HG03039 (cell line): ENCODE data around the gene NUTF2.
"Not testable (repeated sequence)": the region's sequence is repeated elsewhere in the genome, so short reads cannot be mapped to it uniquely, and the experiment has no call there.

Source experiments
- ATAC-seq: cut with Tn5 transposase; IDR thresholded peaks from one replicate; pipeline ENCODE4 v1.9.1; 2021; ENCODE audit warnings: mild to moderate bottlenecking, moderate library complexity; ENCODE audit not compliant: unreplicated experiment

Gene NUTF2

DNA sequence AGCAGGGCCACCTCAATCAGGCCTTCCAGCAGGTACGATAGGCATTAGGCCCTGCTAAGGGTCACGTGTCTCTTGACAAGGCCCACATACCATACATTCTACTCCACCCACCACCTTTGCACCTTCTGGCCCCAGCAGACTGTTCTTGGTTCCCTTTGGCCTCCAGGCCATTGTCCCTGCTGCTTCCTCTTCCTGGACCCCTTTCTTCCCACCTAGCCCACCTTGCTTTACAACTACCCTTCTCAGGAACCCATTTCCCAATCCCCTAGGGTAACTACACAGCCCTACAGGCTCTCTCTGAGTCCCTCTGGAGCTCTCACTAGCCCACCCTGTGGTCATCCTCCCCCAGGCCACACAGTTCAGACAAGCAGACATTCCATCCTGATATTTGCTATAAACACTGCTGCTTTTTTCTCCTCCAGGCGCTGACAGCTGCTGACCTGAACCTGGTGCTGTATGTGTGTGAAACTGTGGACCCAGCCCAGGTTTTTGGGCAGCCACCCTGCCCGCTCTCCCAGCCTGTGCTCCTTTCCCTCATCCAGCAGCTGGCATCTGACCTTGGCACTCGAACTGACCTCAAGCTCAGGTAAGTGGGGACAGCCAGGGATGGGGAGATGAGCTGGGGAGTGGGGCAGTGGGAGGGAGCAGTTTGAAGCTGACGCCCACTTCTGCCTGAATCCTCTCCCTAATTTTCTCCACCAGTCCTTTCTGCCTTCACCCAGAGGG, 36.6 kb downstream of the NUTF2 start:
- no peak for ATAC-seq

DNA sequence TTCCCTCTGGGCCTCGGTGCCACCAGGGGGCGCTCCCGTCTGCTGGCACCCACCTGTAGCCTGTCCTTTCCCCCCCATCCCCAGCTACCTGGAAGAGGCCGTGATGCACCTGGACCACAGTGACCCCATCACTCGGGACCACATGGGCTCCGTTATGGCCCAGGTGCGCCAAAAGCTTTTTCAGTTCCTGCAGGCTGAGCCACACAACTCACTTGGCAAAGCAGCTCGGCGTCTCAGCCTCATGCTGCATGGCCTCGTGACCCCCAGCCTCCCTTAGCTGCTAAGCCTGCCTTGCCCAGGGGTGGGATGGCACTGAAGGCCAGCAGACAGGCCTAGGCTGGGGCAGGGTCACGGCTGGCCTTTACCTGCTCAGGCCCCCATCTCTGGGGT, 37.1 kb downstream of the NUTF2 start:
- ATAC-seq = no peak

DNA sequence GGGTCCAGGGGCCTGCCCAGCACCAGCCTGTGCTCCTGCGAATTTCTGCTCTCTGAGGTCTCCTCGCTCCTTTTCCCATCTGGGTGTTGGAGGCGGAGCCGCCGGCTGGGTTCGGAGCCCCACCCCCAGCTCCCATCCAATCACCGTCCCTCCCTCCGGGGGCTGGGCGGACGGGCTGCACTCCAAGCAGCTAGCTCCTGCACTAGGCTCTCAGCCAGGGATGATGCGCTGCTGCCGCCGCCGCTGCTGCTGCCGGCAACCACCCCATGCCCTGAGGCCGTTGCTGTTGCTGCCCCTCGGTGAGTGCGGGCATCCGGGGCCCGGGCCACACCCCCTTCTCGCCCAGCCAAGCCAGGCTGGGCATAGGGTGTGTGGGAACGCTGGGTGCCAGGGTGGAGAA, 38.0 kb downstream of the NUTF2 start, which contains the start of gene NRN1L:
Gene NRN1L (plus strand): TSS at position 202 of the 400 bp plus-strand sequence. CDS start 19 bp downstream, at position 221.
- ATAC-seq = no peak

DNA sequence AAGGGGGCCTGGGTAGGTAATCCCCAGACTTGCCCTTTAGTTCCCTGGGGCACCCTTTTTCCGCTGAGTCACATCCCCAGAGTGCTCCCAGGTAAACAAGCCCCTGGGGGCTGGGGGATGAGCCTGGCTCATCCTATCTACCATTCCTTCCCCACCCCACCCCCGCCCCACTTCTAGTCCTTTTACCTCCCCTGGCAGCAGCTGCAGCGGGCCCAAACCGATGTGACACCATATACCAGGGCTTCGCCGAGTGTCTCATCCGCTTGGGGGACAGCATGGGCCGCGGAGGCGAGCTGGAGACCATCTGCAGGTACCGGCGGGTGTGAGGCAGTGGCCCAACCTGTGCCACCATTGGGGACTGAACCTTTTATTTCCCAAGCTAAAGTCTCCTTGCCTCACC, 38.8 kb downstream of the NUTF2 start:
- ATAC-seq = no peak

DNA sequence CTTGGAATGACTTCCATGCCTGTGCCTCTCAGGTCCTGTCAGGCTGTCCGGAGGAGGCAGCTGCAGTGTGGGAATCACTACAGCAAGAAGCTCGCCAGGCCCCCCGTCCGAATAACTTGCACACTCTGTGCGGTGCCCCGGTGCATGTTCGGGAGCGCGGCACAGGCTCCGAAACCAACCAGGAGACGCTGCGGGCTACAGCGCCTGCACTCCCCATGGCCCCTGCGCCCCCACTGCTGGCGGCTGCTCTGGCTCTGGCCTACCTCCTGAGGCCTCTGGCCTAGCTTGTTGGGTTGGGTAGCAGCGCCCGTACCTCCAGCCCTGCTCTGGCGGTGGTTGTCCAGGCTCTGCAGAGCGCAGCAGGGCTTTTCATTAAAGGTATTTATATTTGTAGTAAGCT, 39.2 kb downstream of the NUTF2 start:
- ATAC-seq = no peak

DNA sequence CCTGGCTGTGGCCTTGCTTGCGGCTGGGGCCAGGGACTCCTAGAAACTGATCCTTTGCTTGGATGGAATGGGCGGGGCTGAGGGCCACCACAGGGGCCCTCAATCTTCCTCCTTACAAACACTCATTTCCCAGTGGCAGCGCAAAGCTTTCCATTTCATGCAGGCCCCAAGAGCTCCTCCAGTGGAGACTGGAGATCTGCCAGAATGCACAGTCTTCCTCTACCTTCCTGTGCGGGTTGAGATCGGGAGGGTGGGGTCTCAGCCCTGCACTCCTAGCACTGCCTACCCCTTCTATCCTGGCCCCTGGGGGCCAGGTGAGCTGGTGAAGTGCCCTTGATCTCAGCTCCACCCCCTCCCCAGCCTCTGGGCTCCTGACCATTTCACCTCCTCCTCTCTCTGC, 39.7 kb downstream of the NUTF2 start:
- ATAC-seq = no peak

DNA sequence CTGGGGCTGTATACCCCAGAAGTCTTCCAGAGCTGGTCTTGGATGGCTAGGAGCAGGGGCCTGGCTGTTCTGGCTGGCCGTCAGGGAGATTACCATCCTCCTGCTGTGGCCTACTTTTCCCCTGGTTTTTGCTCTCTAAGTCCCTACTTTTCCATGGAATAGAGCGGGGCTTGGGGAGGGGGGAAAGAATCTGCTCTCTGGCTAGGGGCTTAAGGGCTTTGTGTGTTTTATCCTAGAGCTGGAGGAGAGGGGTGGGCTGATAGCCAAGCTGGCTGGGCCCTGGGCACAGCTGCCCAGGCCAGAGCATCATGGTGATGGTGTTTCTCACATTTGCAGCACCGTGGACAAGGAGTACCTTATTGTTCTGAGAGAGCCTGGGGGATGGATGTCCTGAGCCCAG, 41.6 kb downstream of the NUTF2 start:
- no peak for ATAC-seq

DNA sequence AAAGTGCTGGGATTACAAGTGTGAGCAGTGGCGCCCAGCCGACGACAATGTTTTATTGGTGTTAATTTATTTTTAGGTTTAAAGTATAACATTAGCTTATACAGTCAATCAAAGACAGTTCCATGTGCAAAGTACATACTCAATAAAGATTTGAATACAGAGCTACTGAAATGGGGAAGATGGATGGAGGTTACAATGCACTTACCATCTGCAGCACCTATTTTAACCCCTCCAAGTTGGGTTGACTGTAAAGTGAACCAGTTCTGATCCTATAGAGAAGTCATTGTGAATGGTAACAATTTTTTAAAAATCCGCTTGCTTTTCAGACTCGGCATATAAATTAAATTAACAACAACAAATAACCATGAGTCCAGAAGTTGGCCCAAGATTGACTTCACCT, 45.6 kb downstream of the NUTF2 start:
- no peak for ATAC-seq

DNA sequence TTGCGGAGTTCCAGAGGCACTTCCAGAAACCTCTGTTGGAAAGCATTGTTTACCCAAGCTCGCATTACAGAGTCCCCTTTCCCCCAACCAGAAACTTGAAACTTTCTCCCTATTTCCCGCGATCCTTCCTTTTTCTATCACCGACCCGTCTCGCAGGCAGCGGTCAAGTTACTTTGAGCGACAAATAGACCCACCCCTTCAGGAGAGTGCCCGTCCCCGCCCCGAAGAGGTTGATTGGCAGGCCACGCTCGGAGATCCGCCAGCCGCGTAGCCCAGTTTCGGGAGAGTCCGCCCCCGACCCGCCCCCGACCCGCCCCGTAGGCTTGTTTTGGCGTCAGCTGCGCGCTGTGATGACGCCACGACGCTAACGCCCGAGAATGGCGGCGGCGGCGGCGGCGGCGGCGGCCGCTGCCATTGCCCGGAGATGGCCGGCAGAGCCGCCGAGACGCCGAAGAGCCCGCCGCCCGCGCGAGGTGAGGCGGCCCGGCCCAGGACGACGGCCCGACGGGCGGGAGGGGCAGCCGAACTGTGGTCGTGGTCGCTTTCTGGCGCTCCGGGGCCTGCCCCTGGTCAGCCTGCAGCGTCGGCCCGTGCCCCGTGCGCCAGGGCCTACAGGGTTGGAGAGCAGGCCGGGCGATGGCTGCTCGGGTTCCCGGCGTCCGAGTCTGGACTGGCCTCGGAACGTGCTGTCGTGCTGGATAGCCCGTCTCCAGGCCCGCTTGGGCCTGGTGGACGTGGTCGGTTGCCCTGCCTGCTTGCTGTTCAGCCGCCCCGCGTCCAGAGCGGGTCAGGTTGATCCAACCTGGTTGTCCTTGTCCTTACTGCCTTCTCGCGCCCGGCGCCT, 46.4 kb downstream of the NUTF2 start, which contains the start of gene PSKH1:
Gene PSKH1 (plus strand): TSS at position 356 of the 844 bp plus-strand sequence. CDS start 15,496 bp downstream, outside the sequence.
- peak; percentile 77 for ATAC-seq

DNA sequence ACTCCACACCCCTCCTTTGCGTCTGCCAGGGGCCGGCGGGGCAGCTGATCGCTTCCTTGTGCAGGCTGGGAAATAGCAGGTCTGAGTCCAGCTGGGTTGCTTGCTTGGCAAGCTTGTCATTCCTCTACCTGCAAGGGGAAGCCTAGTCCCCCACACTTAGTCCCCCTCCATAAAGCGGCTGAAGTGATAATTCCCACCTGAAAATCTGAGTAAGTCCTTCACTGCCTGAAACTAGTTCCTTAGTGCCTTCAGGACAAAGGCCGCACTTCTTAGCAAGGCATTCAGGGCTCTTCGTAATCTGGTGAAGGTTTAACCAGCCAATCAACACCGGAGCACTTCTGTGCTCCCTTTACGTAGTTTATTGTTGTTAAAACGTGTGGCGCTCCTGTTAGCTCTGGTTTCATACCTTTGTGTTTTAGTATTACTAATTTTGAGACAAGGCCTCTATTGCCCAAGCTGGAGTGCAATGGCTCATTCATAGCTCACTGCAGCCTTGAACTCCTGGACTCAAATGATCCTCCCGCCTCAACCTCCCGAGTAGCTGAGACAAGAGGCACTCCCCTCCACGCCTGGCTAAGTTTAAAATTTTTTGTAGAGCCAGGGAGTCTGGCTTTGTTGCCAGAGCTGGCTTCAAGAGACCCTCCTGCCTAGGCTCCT, 47.1 kb downstream of the NUTF2 start:
- peak; percentile 24 for ATAC-seq

DNA sequence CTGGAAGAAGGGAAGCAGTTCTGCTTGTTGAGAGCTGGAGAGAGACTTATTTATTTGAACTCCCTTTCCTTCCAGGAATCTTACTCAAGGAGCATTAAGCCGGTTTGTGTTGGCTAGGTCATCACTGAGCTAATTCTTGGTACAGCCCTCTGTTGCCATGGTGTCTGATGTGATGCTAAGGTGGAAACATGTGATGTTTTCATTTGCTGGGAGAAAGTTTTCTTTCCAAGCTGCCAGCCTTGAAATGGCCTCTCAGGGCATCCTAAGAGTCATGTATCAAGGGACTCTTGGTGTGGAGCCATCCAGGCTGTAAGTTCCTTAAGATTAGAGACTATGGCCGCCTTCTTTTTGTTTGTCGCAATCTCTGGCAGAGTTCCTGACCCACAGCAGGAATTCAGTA, 50.5 kb downstream of the NUTF2 start:
- no peak for ATAC-seq

DNA sequence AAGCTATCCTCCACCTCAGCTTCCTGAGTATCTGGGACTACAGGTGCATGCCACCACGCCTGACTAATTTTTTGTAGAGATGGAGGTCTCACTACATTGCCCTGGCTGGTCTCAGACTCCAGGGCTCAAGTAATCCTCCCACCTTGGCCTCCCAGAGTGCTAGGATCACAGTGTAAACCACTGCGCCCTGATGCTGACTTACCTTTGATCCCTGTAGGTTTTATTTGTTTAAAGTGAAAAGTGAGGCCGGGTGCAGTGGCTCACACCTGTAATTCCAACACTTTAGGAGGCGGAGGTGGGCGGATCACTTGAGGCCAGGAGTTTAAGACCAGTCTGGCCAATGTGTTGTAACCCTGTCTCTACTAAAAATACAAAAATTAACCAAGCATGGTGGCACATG, 55.0 kb downstream of the NUTF2 start:
- ATAC-seq = no peak

DNA sequence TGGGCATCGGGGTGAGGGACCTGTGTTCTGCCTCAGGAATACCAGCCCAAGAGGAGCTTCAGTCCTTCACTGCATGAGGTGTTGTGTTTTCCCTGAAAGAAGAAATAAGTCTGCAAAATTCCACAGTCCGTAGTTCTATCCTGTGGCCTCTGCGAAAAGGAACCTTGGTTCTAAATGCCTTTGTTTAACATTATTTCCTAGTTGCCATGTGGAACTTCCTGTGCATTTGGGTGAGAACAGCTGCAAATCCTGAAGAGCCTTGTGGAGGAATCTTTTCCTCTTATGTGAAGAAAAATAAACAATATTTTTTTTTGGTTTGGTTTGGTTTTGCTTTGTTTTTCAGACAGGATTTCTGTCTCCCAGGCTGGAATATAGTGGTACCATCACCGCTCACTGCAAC, 56.1 kb downstream of the NUTF2 start:
- ATAC-seq = no peak

DNA sequence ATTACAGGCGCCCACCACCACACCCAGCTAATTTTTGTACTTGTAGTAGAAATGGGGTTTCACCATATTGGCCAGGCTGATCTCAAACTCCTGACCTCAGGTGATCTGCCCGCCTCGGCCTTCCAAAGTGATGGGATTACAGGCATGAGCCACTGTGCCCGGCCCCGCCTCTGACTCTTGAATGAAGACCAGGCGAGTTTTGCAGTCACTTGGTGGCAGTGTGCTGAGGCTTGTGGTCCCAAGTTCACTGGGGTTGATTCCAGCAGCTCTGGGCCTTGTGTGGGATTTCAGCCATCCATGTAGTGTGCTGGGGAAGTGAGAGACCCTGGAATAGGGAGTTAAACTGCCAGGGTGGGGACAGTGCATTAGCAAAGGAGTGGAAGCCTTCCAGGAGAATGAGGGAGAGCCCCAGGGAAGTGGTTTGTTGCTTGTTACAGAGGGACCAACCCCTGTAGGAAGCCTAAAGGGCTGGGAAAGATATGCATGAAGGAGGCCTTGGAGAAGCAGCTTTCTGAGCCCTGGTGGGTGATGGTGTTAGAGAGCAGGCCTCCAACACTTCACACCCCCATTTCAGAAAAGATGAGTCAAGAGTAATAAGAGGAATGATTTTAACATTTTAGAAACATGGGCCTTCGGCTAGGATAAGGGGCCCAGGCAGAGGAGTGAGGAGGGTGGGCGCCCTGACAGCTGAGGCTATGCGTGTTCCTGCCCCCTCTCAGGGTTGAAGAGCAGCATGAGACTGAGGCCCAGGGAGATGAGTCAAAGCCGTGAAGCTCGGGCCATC, 60.9 kb downstream of the NUTF2 start:
- ATAC-seq = no peak

DNA sequence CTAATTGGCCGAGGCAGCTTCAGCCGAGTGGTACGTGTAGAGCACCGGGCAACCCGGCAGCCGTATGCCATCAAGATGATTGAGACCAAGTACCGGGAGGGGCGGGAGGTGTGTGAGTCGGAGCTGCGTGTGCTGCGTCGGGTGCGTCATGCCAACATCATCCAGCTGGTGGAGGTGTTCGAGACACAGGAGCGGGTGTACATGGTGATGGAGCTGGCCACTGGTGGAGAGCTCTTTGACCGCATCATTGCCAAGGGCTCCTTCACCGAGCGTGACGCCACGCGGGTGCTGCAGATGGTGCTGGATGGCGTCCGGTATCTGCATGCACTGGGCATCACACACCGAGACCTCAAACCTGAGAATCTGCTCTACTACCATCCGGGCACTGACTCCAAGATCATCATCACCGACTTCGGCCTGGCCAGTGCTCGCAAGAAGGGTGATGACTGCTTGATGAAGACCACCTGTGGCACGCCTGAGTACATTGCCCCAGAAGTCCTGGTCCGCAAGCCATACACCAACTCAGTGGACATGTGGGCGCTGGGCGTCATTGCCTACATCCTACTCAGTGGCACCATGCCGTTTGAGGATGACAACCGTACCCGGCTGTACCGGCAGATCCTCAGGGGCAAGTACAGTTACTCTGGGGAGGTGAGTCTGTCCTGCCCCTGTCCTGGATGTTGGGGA, 62.5 kb downstream of the NUTF2 start:
- no peak for ATAC-seq

DNA sequence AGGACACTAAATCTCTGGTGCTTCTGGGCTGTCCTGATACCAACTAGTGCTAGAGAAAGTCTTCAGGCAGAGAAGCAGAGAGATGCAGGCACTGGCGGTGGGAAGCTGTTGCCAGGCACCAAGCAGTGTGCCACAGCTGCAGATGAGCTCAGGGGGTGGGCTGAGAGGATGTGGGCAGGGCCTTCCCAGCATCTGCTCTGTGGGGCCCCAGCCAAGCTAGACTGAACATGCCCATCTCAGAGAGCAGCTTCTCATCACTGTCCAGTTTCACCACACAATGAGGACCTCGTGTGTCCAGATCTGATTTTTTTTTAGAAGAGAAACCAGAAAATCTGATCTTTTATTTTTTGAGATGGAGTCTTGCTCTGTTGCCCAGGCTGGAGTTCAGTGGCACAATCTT, 63.4 kb downstream of the NUTF2 start:
- ATAC-seq = no peak

DNA sequence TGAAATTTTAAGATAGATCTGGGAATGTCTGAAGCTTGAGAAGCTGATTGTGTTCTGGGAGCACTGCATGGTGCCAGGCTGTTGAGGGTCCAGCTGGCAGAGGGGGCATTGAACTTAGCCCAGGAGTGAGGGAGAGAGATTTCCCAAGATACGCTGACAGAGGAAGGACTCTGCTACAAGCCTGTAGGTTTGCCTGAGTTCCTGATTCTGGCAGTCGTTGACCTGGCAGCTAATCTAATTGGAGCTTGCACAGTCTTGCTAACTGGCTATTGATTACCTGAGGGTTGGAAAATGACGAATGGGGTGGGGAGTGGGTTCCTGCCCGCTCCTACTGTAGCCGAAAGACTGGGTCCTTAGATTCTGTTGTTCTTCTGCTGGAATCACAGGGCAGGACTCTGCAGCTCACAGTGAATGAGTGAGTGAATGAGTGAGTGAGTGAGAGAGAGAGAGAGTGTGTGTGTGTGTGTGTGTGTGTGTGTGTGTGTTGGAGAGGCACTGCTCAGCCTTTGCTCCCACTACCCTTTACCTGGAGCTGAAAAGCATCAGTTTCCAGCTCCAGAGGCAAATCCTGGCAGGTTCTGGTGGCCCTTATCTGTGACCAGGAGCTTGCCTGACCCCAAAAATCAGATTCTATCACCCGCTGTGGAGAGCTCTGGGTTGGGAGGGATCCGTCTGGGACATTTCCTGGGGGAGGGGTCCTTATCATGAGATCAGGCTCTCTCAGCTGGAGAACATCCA, 68.2 kb downstream of the NUTF2 start:
- ATAC-seq = no peak

DNA sequence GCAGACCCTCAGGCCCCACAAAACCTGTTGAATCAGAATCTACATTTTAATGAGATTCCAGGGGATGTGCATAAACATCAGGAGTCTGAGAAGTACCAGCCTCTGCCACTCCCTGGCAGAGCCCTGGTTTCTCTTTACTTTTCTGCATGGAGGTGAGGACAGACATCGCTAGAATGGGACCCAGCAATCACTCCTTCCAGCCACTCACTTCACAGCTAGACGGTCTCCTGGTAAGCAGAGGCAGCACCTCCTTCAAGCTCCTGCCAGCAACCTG, 68.7 kb downstream of the NUTF2 start:
- ATAC-seq = not testable (repeated sequence)

DNA sequence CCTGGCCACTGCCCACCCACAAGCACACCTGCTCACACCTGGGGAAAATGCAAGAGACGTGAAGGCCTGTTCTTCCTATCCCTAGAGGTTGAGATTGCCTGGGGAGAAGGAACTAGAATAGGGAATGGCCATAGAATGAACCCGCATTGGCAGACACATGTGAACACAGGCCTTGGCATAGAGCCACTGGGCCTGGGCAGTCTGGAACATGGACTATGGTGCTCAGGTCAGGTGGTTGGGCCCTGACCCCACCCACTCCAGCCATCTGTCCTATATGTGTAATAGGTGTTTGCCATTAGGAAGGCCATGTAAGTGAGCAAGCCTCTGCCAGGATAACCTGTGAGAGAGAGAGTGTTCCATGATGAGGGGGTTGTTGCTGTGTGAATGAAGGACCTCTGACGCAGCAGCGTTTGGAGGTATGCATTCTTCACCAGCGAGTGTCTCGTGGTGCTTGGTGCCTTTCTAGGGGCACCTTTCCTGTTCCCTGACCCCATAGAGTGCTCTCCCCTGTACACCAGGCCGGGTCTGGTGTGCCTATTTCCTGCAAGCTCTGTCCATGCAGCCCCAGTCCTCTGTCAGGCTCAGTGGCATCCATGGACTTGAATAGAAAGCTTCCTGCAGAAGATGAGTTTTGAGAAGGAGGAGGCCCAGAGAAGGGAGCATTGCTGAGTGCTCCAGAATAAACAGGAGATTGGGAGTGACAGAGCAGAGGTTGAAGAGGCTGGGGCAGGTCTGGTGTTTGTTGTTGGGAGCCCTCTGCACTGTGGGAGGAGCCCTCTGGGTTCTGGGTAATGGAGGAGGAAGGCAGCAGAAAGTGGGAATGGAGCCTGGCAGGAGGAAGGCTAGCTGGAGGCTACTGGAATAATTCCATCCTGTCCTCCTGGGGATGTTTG, 69.3 kb downstream of the NUTF2 start:
- ATAC-seq = no peak
